ENCODE measurements around the gene UBE2O.
A peak's percentile ranks its signal among the peaks of the same experiment; 100 is the strongest.

Gene UBE2O

DNA sequence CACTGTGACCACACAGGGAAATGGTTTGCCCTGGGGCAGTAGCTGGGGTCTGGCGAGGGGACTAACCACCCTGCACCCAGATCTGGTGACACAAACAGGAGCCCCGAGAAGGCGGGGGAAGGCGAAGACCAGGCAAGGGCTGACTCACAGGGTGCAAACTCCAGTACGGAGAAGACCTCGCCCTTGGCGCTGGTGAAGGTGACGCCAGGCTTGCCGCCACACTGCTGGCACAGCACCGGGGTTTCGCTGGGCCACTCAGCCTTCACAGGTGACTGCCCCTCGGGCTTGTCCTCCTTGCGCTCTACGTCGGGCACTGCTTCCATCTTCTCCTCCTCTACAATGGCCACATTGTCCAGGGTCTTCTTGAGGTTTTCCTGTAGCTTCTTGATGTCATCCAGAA, 57.0 kb downstream of the UBE2O start:
- no peak for FAIRE-seq
- no peak for DNase-seq (ENCODE audit: low spot score)

DNA sequence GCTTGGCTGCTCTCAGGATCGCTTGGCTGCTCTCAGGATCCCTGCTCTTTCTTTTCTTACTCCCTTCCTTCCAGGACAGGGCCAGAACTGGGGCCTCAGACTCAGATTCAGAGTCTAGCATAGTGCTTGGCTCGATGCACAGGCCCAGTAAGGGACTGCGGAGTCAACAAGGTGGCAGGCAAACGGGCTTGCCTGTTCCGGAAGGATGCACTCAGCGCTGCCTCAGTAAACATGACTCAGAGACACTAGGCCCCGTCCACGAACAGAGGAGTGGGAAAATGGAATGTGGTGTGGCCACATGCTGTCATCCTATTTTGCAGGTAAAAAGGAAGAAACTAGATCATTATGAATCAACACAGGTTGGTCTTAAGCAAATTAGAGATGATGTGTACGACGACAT, 58.8 kb downstream of the UBE2O start:
- peak; percentile 66 for FAIRE-seq

DNA sequence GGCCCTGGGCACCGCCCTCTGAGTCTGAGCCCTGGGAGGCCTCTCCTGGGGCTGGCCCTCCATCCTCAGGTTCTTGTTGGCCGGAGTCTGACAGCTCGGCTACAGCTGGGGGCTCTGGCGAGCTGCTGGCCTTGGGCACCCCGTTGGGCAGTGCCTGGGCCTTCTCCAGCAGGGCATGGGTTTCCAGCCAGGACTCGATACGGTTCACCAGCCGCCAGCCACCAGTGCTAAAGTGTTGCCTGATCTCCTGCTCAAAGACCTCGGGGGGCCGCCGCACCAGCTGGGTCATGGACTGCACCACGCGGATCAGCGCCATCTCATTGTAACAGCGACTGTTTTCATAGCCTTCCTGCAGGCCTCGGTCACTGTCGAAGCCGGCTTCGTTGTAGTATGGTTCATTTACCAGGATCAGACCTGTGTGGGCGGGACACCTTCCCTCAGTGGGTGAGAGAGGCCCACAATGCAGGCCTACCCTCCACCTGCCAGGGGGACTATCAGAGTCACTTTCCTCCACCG, 61.7 kb downstream of the UBE2O start:
- no peak for FAIRE-seq
- DNase-seq (ENCODE audit: low spot score), result no peak

More for the DNA sequence above, 58.8 kb downstream of the UBE2O start:
- no peak for DNase-seq (ENCODE audit: low spot score)

- DNase-seq (ENCODE audit: low spot score) (no peak), FAIRE-seq (no peak)
These were observed 62.9 kb downstream of the UBE2O start for GRCh38 chr17:76390003-76390421.

- DNase-seq (ENCODE audit: low spot score), result no peak
These were observed 63.7 kb downstream of the UBE2O start for GRCh38 chr17:76388966-76389888.

DNA sequence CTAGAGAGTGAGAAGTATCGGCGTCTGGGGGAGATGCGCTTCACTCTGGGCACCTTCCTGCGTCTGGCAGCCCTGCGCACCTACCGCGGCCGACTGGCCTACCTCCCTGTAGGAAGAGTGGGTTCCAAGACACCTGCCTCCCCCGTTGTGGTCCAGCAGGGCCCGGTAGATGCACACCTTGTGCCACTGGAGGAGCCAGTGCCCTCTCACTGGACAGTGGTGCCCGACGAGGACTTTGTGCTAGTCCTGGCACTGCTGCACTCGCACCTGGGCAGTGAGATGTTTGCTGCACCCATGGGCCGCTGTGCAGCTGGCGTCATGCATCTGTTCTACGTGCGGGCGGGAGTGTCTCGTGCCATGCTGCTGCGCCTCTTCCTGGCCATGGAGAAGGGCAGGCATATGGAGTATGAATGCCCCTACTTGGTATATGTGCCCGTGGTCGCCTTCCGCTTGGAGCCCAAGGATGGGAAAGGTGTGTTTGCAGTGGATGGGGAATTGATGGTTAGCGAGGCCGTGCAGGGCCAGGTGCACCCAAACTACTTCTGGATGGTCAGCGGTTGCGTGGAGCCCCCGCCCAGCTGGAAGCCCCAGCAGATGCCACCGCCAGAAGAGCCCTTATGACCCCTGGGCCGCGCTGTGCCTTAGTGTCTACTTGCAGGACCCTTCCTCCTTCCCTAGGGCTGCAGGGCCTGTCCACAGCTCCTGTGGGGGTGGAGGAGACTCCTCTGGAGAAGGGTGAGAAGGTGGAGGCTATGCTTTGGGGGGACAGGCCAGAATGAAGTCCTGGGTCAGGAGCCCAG, 65.8 kb downstream of the UBE2O start:
- FAIRE-seq (no peak), DNase-seq (ENCODE audit: low spot score) (no peak)

More at GRCh38 chr17:76388966-76389888, 63.7 kb downstream of the UBE2O start:
- FAIRE-seq, result peak; percentile 59

- peak; percentile 78 for FAIRE-seq
- peak; percentile 95 for DNase-seq (ENCODE audit: low spot score)
These were observed 66.8 kb downstream of the UBE2O start for GRCh38 chr17:76385892-76386786.

DNA sequence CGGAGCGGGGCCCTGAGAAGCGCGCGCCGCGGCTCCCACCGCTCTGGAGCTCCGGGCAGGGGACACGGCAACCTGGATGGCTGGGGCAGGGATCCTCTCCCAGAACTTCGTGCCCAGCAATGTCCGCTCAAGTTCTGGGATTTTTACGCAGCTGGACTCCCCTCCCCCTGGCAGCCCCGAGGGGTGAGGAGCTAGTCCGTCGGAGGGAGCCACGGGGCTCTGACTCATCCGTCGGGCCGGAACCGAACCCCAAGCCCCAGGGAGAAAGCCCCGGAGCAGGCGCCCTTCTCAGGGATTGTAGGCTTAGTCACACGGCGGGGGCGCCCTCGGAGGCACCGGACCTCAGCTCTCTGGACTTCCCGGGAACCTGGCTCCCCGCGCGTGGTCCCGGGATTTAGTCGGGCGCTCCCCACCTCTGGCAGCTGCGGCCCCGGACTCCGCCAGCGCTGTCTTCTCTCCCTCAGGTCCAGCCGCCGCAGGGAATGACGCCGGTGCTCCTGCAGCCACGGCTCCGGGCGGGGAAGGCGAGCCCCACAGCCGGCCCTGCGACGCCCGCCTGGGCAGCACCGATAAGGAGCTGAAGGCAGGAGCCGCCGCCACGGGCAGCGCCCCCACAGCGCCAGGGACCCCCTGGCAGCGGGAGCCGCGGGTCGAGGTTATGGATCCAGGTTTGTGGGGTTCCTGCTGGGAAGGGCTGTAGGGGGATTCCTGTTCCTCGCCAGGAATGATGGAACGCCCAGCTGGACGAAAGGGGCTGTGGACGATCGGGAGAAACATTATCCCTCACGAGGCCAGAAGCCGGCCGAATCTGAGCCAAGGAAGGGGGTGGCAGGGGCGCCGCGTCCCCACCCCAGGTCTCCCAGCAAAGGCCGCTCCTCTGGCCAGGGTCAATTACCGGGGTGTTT, 67.7 kb downstream of the UBE2O start:
- DNase-seq (ENCODE audit: low spot score) (peak; percentile 63), FAIRE-seq (no peak)

- FAIRE-seq (peak; percentile 37), DNase-seq (ENCODE audit: low spot score) (peak; percentile 98)
These were observed 68.5 kb downstream of the UBE2O start, which contains the start of gene SPHK1 for GRCh38 chr17:76384222-76384986. TSS of gene SPHK1 (plus strand) at chr17:76384609. CDS start at chr17:76385645, 1,036 bp downstream.

DNA sequence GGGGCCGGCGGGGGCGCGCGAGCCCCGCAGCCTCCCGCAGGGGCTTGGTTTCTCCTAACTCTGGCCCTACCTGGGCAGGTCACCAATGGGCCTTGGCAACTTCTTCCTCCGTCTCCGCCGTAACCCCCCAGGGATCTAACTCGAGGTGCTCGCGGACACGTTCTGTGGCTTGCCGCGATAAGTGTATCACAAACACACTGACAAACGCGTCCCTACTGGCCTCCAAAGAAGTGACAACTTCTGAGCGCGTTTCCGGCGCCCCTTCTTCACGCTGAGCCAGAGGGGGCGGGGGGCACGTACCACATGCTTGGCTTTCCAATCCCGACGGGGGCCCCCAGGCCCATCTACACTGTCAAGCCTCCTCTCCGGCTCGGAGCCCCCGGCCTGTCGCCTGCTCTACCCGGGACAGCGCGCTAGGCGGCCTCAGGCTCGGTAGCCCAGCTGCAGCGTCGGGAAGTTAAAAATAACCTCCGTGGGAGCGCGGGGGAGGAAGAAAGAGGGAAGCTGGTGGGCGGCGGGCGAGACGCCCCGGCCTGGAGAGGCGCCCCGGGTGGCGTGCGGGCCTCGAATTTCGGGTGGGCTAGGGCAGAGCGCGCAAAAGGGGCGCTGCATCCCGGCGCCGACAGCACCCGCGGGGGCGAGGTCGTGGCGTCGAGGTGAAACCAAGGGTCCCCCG, 69.3 kb downstream of the UBE2O start:
- FAIRE-seq (peak; percentile 70), DNase-seq (ENCODE audit: low spot score) (peak; percentile 79)

GRCh38 chr17:76382803-76383545, 70.0 kb downstream of the UBE2O start:
- peak; percentile 48 for DNase-seq (ENCODE audit: low spot score)
- FAIRE-seq, result no peak

GRCh38 chr17:76382351-76382802, 70.6 kb downstream of the UBE2O start:
- FAIRE-seq, result no peak
- no peak for DNase-seq (ENCODE audit: low spot score)

- no peak for FAIRE-seq
- no peak for DNase-seq (ENCODE audit: low spot score)
These were observed 71.2 kb downstream of the UBE2O start for GRCh38 chr17:76381633-76382350.

GRCh38 chr17:76379646-76380376, 73.1 kb downstream of the UBE2O start:
- DNase-seq (ENCODE audit: low spot score) (no peak), FAIRE-seq (no peak)

DNA sequence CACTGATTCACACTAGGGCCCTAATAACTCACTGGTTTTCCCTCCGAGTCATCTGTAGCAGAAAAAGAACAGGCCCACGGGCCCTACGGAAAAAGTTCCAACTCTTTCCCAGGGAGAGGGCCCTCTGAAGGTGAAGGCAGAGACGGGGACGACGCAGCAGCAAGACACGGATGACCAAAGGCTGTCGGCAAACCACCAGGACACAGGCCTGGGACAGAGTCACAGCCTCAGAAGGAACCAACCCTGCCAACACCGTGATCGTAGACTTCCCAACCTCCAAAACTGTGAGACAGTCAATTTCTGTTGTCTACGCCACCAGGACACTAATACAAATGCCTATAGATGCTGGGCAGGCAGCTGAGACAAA, 73.7 kb downstream of the UBE2O start:
- FAIRE-seq, result no peak
- DNase-seq (ENCODE audit: low spot score), result no peak

GRCh38 chr17:76378548-76379274, 74.2 kb downstream of the UBE2O start:
- FAIRE-seq (no peak), DNase-seq (ENCODE audit: low spot score) (no peak)

Measured in urothelium cell line (cell line).